Brain pericyte (primary cell): Measurements from ENCODE around the gene METTL6.
"Not testable (repeated sequence)": the region's sequence is repeated elsewhere in the genome, so short reads cannot be mapped to it uniquely, and the experiment has no call there.

Experiments used
- DNase-seq: peaks from one replicate; pipeline ENCODE4 v3.0.0-alpha.2; 2012; ENCODE audit warnings: low read depth, low spot score

METTL6 gene

DNA sequence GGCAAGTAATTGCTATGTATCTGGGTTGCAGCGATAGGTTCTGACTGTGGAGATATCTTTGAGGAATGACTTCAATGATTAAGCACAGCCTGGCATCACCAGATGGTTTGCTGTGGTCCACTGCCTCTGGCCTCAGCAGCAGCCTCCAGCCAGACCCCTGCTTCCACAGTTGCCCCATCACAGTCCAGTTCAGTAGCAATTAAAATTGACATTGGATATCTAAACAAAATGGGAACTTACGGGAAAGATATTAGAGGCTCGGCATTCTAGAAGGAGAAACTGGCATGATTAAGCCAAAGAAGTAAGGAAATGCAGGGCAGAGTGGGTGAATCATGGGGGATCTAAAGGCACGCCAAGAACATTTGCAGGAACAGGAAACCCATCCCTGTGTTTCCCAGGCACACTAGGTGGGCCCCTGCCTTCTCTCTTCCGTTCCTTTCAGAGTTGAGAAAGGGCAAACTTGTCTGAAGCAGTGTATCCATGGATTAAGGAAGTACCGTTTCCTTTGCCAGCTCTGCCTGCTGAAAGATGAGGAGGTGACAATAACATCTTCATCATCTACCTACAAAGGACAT lies 58.7 kb downstream of the METTL6 start:
- DNase-seq, result no peak

DNA sequence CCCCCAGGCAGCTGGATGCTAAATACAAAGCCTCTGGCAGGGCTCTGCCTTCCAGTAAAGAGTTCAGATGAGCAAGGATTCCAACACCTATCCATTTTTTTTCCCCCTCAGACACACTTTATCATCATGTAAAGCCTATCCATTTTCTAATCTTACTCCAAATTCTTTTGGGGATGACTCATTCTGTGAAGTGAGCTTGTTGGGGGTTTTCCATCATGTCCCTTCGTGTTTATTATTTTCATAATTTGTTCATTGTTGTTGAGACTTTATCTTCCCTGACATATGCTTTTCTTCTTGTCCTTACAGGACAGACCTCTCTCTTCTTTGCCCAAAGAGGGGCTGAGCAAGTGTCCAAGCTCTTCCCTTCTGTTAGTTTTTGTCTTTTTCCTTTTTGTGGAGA lies 60.3 kb downstream of the METTL6 start:
- DNase-seq, result no peak

DNA sequence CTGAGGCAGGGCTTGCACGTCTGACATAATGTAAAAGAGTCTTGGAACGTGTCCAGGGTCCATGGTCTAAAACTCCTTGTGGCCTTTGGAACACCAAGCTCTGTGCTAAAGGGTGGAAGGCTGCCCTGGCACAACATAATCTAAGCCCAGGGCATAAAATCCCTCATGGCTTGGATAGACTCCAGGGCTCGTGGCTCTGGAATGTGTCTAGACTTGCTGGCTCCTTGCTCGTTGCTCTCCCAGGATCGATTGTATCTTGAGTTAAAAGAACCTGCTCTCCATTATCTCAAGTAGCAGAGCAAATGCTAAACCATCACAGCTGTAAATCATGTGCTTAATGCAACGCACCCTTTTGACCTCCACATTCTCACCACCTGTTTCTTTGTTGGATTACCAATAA lies 63.3 kb downstream of the METTL6 start:
- not testable (repeated sequence) for DNase-seq

DNA sequence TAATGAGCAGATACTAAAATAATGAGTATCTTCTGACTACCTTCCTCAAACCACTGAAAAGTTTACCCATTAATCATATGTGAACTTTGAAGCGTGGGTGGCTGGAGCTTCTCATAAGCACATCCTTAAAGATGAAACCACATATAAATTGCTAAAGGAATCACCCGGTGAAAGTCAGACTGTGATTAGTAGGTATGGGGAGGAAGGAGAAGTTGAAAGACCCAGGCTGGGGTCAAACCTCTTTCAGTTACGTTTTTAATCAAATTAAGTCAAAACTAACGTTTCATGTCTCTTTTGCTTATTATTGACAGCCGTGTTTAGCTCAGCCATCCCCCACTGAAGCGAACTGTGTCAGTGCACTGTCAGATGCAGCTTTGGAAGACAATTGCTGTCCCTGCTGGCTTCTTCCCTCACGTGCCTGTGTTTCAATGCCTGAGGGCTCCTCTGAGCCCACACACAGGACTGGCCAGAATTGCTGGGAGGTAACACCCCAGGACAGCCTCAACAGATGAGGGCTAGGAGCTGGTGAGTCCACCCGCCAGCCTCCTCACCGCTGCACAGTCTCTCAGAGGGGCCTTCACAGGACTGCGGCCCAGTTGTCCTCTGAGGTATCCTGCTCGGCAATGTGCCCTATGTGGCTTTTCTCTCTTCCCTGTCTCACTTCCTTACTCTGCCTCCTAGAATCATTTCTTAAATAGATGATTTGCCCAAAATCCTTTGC lies 65.7 kb downstream of the METTL6 start:
- DNase-seq, result no peak

DNA sequence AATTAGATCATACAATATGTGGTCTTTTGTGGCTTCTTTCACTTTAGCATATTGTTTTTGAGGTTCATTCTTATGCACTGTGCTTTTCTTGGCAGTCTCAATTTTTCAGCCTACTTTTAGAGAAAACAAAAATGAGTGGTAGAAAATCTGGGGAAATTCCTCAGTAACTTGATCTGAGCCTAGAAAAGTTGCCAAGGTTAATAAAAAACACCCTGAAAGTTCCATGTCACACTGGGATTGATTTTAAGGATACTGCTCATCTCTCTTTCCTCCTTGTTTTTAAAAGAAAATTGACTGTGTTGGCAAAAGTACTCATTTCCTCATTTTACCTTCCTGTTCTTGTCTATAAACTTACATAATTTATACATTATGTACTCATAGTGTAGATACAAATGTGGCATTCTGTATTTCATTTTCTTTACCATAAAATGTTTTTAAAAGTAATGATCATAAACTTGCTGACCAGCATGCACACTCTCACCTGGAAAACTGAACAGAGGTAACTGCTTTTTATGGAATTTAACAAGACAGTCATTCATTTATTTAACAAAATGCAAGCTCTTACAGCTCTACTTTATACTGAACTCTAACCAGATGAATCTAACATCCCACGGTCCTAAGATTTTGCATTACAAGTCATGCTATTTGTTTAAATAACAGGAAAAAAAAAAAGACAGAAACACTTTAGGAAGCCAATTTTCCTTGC lies 66.4 kb downstream of the METTL6 start:
- DNase-seq, result peak; percentile 60
